NCI-H446 treated with DMSO at 0.1 percent for 48 hours (cell line): Measurements from ENCODE around the gene GLYATL1B.
"Not testable (repeated sequence)": the region's sequence is repeated elsewhere in the genome, so short reads cannot be mapped to it uniquely, and the experiment has no call there.

ENCODE experiments used
- DNase-seq: peaks from one replicate; lab custom pipeline; 2025; lab: John Stamatoyannopoulos, UW

Gene GLYATL1B

GRCh38 chr11:59086007-59086406 is at the start of gene GLYATL1B:
TSS of gene GLYATL1B (plus strand) at chr11:59086307. CDS start at chr11:59086307, 0 bp downstream.
- DNase-seq = not testable (repeated sequence)

- not testable (repeated sequence) for DNase-seq
Observed at GRCh38 chr11:59036542-59036941, 49.6 kb upstream of the GLYATL1B start.

- not testable (repeated sequence) for DNase-seq
Observed at GRCh38 chr11:59037434-59037833, 48.7 kb upstream of the GLYATL1B start.

GRCh38 chr11:59040607-59041006 is 45.5 kb upstream of the GLYATL1B start:
- DNase-seq = no peak

GRCh38 chr11:59051383-59051782 is 34.7 kb upstream of the GLYATL1B start:
- DNase-seq = not testable (repeated sequence)

GRCh38 chr11:59052355-59052754 is 33.8 kb upstream of the GLYATL1B start:
- DNase-seq = not testable (repeated sequence)

- no peak for DNase-seq
Observed at GRCh38 chr11:59053387-59053786, 32.7 kb upstream of the GLYATL1B start.

- peak; percentile 85 for DNase-seq
Observed at GRCh38 chr11:59058120-59059033, 27.7 kb upstream of the GLYATL1B start.

- DNase-seq = not testable (repeated sequence)
Observed at GRCh38 chr11:59060096-59060495, 26.0 kb upstream of the GLYATL1B start.

- DNase-seq = no peak
Observed at GRCh38 chr11:59062602-59063529, 23.2 kb upstream of the GLYATL1B start.

- not testable (repeated sequence) for DNase-seq
Observed at GRCh38 chr11:59063996-59064727, 21.9 kb upstream of the GLYATL1B start.

- DNase-seq = no peak
Observed at GRCh38 chr11:59069087-59069486, 17.0 kb upstream of the GLYATL1B start.

GRCh38 chr11:59076876-59077571 is 9.1 kb upstream of the GLYATL1B start:
- DNase-seq = no peak

- DNase-seq = no peak
Observed at GRCh38 chr11:59078435-59078834, 7.7 kb upstream of the GLYATL1B start.

- DNase-seq = no peak
Observed at GRCh38 chr11:59079086-59079485, 7.0 kb upstream of the GLYATL1B start.

GRCh38 chr11:59080421-59080820 is 5.7 kb upstream of the GLYATL1B start:
- not testable (repeated sequence) for DNase-seq

- DNase-seq = not testable (repeated sequence)
Observed at GRCh38 chr11:59081430-59082020, 4.6 kb upstream of the GLYATL1B start.

GRCh38 chr11:59088162-59088561 is 2.1 kb downstream of the GLYATL1B start:
- no peak for DNase-seq

GRCh38 chr11:59093576-59093975 is 7.5 kb downstream of the GLYATL1B start:
- not testable (repeated sequence) for DNase-seq

- not testable (repeated sequence) for DNase-seq
Observed at GRCh38 chr11:59095225-59095624, 9.1 kb downstream of the GLYATL1B start.
